Left renal cortex interstitium (tissue), 4 donors: ENCODE measurements around the gene SETD7. TPM values are rescaled to one million over a fixed set of nuclear protein-coding genes. Genes with fewer than 3 reads are reported as not detected.

Experiments used
- DNase-seq, 4 donors: peaks; one replicate each; pipeline ENCODE4 v3.0.0-alpha.2; 2013; ENCODE audit warnings: low read depth in 4 of 4, low spot score in 2 of 4, missing footprints in 1 of 4
- polyA plus RNA-seq, 4 donors: library from polyadenylated mRNA; unstranded; fragments of 120-200 nt; gene quantifications; one replicate each; pipeline ENCODE4 v1.2.1, GENCODE V29; 2013; ENCODE audit not compliant: insufficient read length in 4 of 4

Gene SETD7
- polyA plus RNA-seq, 4 donors, result 12.6 to 13.1 (median 12.7) TPM

DNA sequence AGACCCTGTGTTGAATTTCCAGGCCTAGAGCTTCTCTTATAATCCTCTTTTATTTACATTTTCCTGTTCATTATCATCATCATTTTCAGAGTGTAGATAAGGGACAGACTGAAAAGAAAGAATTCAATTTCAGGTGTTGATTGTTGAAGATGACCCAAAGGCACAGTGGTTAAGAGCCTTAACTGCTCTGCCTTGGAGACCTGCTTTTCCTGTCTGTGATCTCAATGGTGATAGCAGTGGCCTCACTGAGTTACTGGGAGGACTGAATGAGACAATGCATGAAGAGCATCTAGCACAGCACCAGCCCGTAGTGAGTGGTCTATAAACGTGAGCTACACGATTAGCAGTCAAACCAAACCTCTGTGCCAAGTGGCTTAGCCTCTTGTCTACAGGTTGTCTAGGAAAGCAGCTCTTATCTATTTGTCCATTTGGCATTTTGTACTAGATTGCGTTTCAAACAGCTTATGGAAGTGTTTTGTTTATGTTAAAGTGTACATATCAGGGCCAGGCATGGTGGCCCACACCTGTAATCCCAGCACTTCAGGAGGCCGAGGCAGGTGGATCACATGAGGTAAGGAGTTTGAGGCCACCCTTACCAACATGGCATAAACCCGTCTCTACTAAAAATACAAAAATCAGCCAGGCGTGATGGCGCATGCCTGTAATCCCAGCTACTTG is 41.5 kb downstream of the SETD7 start:
- DNase-seq, result no peak

DNA sequence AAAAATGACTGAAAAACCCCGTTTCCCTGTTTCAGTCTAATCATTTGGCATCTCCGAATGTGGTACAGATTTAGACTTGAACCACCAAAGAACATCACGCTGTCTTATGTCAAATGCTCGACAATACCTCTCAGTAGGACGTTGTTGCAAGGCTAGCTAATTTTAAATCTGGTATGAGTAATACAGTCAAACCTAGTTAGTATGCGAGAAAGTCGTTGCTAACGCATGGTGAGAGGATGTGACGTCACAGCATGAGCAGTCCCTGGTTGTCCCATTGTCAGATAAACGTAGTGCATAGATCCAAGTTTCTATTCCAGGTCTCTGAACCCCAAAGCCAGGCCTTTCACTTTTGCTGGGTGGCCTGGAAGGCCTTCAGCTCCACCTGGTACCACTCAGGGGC is 44.7 kb downstream of the SETD7 start:
- no peak for DNase-seq

DNA sequence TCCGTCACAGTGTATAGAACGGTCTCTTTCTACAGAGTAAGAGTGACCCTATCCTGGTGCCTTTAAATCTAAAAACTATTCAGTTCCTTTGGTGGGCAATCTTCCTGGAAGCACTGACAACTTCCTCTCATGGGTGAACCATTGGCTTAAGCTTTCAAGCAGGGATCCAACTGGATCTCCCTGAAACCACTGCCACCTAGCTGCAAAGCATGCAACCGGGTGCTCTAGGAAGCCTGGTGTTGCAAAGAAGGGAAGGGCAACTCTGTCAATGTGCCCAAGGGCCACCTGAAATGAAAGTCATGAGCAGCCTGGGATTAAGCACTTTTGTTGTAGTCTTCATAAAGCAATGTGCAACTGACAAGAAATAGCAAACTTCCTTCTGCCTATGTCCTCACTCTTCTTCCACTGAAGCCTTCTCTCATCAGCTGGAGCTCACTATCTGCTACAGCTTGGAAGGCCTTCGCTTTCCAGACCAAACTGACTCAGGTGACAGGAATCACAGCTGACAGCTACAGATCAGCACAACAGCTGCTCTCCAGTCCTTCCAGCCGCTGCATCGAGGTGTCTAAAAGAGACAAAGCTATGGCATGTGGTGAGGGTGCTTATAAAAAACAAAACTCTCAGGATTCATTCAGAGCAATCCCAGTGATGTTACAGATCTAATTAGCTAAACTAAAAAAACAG is 46.1 kb downstream of the SETD7 start:
- DNase-seq, result no peak

DNA sequence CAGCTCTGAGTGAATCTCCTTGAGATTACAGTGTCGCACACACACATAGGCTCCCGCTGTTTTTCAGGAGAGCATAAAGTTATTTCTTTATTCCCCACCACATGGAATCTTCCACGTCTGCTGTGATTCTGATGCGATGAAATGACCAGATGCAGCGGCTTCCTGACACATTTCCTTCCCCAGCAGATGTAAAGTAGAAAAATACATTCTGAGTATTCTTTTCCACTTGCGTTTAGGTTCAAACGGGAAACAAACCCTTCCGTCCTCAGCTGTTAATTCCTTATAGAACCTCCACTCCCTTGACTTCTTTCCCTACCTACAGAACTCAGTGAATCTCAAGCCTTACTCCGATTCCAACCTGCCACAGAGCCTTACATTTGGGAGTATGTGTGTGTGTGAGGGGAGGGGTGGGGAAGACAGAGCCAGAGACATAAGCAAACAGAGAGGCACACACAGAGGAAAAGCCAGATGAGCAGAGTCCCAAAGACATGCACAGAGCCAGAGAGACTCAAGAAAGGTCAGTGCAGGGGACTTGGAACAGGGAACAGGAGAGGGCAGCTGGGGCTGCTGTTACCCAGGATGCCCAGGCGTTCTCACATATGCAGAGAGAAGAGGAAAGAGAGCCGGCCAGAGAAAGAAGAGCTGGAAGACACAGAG is 47.3 kb downstream of the SETD7 start:
- no peak for DNase-seq

DNA sequence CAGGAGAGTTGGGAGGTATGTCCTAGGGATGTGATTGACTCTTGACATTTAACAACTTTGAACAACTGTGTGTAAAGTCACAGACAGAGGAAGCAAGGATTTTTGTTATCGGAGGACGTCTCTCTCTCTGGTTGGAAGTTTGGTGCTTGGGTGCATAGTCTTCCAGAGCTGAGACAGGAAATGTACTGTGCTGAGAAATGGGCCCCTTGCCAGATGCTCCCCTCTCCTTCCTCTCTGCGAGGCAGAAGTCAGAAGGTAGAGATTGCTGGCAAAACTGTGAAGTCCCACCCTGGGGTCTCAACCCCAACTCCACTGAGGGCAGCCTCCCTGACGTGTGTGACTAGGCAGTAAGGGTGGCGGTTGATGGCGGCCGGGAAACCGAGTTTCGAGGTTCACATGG is 49.2 kb downstream of the SETD7 start:
- no peak for DNase-seq

DNA sequence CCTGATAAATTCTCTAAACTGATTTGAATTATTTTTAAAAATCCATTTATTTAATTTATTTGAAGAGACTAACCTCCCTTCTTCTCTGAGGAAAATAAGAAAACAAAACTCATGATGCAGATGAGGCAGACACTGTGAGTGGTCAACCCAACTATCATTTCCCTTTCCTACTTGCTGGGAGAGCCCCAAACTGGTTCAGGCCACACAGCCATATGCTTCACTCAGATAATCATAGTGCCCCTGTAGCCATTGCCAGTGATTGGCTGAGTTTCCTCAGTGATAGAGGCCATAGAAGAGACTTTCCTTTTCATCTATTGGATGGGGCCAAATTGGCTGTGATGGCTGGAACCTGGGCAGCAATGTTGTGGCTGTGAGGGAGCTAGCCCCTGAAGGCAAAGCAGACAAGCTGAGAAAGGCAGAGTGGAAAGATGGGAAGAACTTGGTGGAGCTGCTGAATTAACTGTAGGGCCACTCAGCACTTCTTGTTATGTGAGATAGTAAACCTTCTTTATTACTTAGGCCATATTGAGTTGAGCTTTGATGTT is 52.3 kb downstream of the SETD7 start:
- DNase-seq, result no peak

DNA sequence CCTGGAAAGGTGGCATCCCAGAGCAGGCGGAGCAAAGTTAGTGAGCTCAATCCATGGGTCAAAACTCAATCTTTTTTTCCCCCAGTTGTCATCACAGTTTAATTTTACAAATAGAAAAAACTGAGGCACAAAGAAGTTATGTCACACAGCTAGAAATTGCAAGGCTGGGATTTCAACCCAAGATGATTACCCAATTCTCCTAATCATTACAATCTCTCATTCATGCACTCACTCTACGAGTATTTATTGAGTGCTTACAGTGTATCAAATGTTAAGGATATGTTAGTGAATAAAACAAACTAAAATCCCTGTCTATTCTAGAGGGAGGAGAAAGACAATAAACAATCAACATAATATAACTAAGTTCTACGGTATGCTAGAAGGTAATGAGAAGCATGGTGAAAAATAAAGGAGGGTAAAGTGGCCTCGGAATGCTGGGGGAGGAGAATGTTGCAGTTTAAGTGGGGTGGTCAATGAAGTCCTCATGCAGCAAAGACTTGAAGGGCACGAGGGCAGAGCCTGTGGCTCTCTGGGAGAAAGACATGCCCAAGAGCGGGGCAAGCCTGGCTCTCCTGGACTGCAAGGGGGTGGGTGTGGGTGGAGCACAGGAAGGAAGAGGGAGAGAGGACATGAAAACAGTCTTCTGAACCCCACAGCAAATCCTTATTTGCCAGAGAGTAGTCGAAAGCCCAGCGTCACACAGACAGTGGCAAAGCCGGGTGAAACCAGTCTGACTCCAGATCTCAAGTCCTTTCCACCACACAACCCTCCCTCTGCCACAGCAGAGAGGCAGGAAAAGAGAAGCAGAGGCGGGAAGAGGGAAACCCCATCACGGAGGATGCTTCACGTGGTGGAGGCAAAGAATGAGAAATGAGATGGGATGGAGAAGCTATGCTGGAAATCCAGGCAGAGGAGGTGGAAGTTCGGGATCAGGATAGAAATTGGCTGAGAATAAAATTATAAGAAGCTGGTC is 53.8 kb downstream of the SETD7 start:
- DNase-seq, result no peak

DNA sequence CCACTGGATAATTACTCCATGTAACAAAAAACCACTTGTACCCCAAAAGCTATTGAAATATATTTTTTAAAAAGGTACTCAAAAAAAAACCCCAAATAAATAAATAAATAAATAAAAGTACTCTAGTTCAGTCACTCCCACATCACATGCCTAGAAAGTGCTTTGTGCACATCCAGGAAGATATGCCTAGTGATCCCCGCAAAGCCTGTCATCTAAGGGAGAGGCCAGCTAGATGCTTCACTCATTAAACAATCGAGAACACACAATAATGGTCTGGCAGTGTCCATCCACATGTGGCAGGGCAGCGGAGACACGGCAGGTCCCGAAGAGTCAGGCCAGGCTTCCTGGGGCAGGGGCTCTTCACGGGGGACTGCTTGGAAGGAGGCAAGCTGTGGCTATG is 54.5 kb downstream of the SETD7 start:
- no peak for DNase-seq

DNA sequence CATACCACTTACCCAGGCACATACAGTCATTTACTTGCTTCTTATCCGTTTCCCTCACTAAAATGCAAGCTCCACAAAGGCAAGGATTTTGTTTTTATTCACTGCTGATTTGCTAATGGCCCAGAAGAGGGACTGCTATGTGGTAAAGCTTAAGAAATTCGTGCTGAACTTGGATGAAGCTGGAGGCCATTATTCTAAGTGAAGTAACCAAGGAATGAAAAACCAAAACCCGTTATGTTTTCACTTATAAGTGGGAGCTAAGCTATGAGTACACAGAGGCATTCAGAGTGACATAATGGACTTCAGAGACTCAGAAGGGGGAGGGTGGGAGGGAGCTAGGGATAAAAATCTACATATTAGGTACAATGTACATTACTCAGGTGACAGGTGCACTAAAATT is 54.9 kb downstream of the SETD7 start:
- DNase-seq, result no peak

DNA sequence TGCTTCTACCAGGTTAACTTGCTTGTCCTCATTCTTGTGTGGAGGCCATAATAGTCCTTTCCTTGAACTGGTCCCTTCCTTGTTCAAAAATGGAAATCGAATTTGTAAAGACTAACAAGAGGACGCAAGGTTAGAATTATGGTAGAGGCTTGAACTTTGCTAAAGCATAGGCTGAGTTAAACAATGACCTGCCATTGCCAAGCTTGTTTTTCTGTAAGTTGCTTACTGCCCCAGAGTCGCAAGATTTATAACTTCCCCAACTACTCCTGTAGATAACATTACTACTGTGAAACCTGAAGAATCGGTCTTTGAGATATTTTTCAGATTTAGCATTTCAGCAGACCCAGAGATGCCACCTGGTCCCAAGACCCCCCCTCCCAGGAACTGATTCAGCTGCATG is 56.8 kb downstream of the SETD7 start:
- DNase-seq, result no peak

DNA sequence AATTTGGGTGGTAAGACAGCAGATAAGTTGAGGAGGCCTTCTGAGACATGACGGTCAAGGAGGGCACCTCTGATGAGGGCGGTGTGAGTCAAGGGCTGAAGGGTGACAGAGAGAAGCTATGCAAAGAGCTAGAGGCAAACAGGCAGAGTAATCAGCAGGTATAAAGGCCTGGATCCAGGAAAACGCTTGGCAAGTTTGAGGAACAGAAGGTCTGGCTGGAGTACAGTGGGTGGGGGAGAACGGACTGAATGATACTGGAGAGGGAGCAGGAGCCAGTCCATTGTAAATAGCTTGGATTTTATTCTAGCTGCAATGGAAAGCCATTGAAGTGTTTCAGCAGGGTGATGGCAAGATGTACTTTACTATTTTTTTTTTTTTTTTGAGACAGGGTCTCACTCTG is 62.8 kb downstream of the SETD7 start:
- DNase-seq, result no peak

DNA sequence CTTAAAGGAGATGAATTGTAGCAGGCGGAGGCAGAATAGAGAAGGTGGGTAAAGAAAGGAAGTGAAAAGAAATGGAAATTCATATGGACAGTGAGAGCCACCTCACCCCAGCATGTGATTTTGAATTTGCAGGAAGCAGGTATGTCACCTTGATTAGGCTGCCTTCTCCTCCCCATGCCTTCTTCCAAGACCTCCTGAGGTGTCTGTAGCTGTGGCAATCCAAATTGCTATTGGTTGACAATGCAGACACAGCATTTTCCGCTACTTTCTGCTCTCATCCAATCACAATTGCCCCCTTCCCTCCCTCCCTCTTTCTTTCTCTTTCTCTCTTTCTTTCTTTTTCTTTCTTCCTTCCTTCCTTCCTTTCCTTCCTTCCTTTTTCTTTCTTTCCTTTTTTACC is 63.6 kb downstream of the SETD7 start:
- DNase-seq, result no peak

DNA sequence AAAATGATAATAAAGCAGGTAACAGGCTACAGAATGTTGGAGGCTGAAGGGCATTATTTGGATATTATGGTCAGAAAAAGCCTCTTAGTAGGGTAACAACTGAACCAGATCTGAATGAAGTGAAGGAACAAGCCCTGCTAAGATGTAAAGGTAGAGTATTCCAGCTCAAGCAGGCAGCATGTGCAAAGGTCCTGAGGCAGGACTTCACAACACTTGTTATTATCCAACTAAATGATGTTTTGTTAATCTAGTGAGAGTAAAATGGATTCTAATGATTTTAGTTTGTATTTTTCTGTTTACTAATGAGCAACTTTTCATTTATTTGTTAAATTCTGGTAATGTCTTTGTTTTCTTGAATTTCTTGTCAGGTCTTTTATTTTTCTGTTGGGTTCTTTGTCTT is 66.4 kb downstream of the SETD7 start:
- DNase-seq, result no peak

DNA sequence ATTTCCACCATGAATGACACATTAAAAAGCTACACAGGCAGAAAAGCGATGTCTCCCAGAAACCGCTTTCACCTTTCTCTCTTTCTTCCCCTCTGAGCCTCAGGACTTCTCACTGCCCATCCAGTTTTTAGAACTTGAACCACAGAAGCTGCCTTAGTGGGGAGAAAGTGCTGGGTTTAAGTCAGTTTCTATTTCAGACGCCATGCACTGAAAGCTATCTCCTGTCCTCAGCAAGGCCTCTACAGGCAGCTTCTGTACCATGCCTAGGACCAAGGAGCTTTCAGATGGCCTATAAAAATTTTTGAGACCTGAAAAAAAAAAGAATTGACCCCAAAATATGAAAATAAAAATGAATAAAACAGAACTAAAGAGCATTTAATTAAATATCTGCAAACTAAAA is 67.6 kb downstream of the SETD7 start:
- no peak for DNase-seq

DNA sequence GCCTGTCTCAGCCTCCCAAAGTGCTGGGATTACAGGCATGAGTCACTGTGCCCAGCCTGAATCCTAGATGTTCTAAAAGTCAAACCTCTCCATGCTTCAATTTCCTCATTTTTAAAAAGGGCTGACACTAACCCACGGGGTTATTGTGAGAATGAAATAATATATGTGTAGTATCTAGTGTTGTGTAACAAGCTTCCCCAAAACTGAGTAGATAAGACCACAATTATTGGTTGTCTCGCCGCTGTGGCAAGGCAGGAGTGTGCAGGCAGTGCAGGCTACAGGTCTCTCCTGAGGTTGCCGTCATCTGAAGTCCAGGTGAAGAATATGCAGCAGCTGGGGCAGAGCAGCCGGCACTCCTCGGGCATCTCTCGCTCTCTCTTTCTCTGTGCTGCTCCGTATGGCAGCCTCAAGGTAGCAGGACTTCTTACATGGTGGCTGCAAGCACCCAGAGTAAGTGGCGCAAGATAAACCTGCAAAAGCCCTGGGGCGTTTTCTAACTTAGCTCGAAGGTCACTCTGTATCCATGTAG is 71.2 kb downstream of the SETD7 start:
- DNase-seq, result no peak

DNA sequence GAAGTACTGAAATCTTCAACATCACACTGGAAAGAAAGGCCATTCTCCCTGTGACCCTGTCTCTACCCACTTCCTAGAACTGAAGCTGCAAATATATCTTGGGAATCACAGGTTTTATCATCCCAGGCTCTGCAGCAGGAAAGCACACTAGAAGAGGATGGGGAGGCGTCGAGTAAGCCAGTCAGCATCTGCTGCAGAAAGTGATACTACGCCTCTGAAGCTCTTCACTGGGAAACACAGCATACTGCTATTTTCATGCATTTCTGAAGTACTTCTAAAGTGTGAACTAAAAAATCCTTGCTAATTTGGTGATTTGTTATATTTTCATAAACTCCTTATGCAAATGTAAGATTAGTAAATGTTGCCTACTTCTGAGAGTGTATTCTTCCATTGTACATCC is 73.0 kb downstream of the SETD7 start:
- DNase-seq, result no peak

DNA sequence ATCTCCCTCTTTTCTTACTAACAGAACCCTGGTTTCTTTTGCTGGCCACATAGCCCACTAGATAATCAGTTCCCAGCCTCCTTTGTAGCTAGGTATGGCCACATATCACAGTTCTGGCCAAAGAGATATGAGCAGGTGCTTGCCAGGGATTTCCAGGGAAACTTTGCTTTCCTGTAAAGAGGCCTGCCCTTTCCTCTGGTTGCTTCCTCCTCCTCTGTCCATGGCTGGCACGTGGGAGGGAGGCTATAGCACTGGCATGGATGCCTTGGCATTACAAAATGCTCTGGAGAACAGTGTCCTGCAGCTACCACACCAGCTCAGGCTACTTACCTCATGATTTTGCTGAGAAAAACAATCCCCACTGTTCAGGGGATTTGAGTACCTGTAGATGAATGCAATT is 74.6 kb downstream of the SETD7 start:
- no peak for DNase-seq

DNA sequence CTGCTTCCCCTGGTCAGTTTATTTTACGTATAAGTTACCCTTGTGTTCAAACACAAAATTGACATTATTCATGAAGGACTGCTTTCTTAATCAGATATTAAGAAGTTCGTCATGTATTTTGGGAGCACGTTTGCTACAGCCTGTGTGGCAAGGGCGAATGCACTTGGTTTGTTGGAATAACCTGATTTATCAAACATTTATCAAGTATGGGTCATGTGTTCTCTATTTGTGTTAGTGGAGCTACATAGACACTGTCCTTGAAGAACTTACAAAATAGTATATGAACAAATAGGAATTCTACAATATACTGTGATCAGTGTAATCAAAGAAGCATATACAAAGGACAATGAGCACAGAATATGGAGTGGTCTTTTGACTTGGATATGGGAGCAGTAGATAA is 79.7 kb downstream of the SETD7 start:
- DNase-seq, result no peak

DNA sequence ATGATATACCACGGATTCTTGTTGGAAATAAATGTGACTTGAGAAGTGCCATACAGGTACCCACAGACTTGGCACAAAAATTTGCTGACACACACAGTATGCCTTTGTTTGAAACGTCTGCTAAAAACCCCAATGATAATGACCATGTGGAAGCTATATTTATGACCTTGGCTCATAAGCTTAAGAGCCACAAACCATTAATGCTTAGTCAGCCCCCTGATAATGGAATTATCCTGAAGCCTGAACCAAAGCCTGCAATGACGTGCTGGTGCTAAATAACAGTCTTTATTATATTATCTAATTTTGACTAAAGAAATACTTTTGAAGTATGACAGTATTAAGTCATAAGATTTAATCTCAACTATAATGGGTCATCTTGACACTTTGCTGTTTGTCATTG is 83.2 kb downstream of the SETD7 start:
- DNase-seq, result no peak

DNA sequence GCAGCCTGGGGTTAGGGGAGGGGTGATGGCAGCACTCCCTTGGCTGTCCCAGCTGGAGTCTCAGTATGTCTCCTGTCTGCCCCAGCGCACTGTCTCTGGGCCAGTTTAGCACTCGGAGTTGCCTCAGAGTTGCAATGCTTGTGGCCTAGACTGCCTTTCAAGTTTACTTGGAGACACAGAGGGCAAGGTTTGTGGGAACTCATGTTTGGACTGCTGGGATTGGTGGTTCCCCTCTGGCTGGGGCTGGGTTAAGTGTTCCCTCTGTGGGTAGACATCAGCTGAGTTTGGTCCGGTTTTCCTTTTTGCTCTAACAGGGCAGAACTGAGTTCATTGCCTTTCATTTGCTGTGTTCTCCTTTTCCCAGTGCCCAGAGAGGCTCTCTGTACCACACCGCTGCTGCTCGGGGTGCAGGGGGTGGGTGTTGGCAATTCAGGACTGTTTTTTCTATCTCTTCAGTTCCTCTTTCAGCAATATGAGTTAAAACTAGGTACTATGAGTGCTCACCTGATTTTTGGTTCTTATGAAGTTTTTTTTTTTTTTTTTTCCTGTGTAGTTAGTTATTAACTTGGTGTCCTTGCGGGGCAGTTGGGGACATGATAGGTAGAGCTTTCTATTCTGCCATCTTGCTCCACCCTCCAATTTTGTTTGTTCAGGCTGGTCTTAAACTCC is 84.9 kb downstream of the SETD7 start:
- DNase-seq, result no peak
